K562 (cell line): ENCODE results near the gene IL1B. TPM values are rescaled to one million over a fixed set of nuclear protein-coding genes. Genes with fewer than 3 reads are reported as not detected.
A peak's percentile ranks its signal among the peaks of the same experiment; 100 is the strongest.

ENCODE experiments used
- ADNP ChIP-seq: fragments of 200-800 bp; sonication (Bioruptor generic); IDR thresholded peaks from 2 replicates; pipeline ENCODE4 v1.6.1; 2016; ENCODE audit warnings: missing genetic modification characterization, missing compliant biosample characterization
- CBX1 ChIP-seq: sonication (generic); IDR thresholded peaks from 2 replicates; pipeline ENCODE4 v1.6.1; 2016; ENCODE audit warnings: antibody characterized with exemption, low read depth, mild to moderate bottlenecking
- CBX3 ChIP-seq, 2 experiments: IDR thresholded peaks; 1 replicate in 1 of 2; 2 replicates in 1 of 2; pipeline ENCODE4 v1.6.1; 2012; ENCODE audit warnings: inconsistent platforms in 2 of 2, low read length in 2 of 2, borderline replicate concordance in 1 of 2, control low read depth in 1 of 2
- CXXC5 ChIP-seq: fragments of 250-450 bp; sonication (Bioruptor Pico); IDR thresholded peaks from 2 replicates; pipeline ENCODE4 v1.8.0; 2022; ENCODE audit warnings: inconsistent platforms, mild to moderate bottlenecking, moderate library complexity
- DEAF1 ChIP-seq: fragments of 450-650 bp; formaldehyde crosslinking; IDR thresholded peaks from 2 replicates; pipeline ENCODE4 v1.4.0; 2020; ENCODE audit warnings: mild to moderate bottlenecking, moderate library complexity
- GATAD2B ChIP-seq: fragments of 450-650 bp; IDR thresholded peaks from 2 replicates; pipeline ENCODE4 v1.6.1; 2017; ENCODE audit warnings: mild to moderate bottlenecking, borderline replicate concordance
- GTF2F1 ChIP-seq: IDR thresholded peaks from 2 replicates; pipeline ENCODE4 v1.6.1; 2011; ENCODE audit warnings: low read depth, low read length, improper control_type of control experiment
- HOXB6 ChIP-seq: fragments of 250-450 bp; sonication (Bioruptor Pico); IDR thresholded peaks from 2 replicates; pipeline ENCODE4 v1.5.1; 2022; ENCODE audit warnings: mild to moderate bottlenecking, borderline replicate concordance
- KDM1A ChIP-seq, 2 experiments: fragments of 450-650 bp; IDR thresholded peaks; 2 replicates each; pipeline ENCODE4 v1.6.1; 2016; ENCODE audit warnings: mild to moderate bottlenecking in 2 of 2
- NR1H2 ChIP-seq: sonication (generic); formaldehyde crosslinking; IDR thresholded peaks from 2 replicates; pipeline ENCODE4 v1.4.0; 2020; ENCODE audit warnings: mild to moderate bottlenecking, missing genetic modification reagents
- NR4A1 ChIP-seq, 2 experiments: fragments of 250-450 bp in 1 of 2; fragments of 450-650 bp in 1 of 2; sonication (Bioruptor Pico) in 1 of 2; IDR thresholded peaks; 2 replicates each; pipeline versions ENCODE4 v1.4.0 to v1.6.1; 2016 to 2020; ENCODE audit warnings: mild to moderate bottlenecking in 2 of 2, missing compliant biosample characterization in 1 of 2, missing genetic modification characterization in 1 of 2, moderate library complexity in 1 of 2
- SMC3 ChIP-seq: conservative IDR thresholded peaks from 2 replicates; pipeline ENCODE4 v1.6.1; 2011; ENCODE audit warnings: low read depth, low read length, improper control_type of control experiment; ENCODE audit not compliant: insufficient read depth
- TAF7 ChIP-seq: fragments of 450-650 bp; IDR thresholded peaks from 2 replicates; pipeline ENCODE4 v1.6.1; 2016; ENCODE audit warnings: missing genetic modification characterization, missing compliant biosample characterization
- TBP ChIP-seq: optimal IDR thresholded peaks from 2 replicates; pipeline ENCODE3; 2011; ENCODE audit warnings: low read depth, low read length, improper control_type of control experiment
- TEAD1 ChIP-seq, 2 experiments: fragments of 450-650 bp in 1 of 2; sonication (generic) in 1 of 2; formaldehyde crosslinking; IDR thresholded peaks; 2 replicates each; pipeline versions ENCODE4 v1.4.0 to v1.8.0; 2020 to 2022; ENCODE audit warnings: mild to moderate bottlenecking in 2 of 2, missing genetic modification reagents in 1 of 2
- UBTF ChIP-seq, 2 experiments: IDR thresholded peaks; 2 replicates each; pipeline ENCODE4 v1.6.1; 2012; ENCODE audit warnings: improper control_type of control experiment in 2 of 2, low read depth in 2 of 2, low read length in 2 of 2, borderline replicate concordance in 1 of 2
- XRCC5 ChIP-seq: fragments of 200-400 bp; formaldehyde crosslinking; IDR thresholded peaks from 2 replicates; pipeline ENCODE4 v1.6.1; 2017; ENCODE audit warnings: low read depth, mild to moderate bottlenecking, low read length
- ZFP36 ChIP-seq: fragments of 150-350 bp; IDR thresholded peaks from 2 replicates; pipeline ENCODE4 v1.6.1; 2018; ENCODE audit warnings: low read length, low read depth; ENCODE audit not compliant: partially characterized antibody
- ZNF134 ChIP-seq: fragments of 250-450 bp; sonication (Bioruptor Pico); conservative IDR thresholded peaks from 2 replicates; pipeline ENCODE4 v1.4.0; 2020
- ZNF354B ChIP-seq: fragments of 250-450 bp; sonication (Bioruptor Pico); IDR thresholded peaks from 2 replicates; pipeline ENCODE4 v1.4.0; 2020
- ZNF507 ChIP-seq: conservative IDR thresholded peaks from 2 replicates; pipeline ENCODE4 v1.6.1; 2017; ENCODE audit warnings: missing genetic modification characterization, missing compliant biosample characterization
- ZNF77 ChIP-seq: fragments of 250-450 bp; sonication (Bioruptor Pico); IDR thresholded peaks from 2 replicates; pipeline ENCODE4 v1.5.0; 2020
- polyA plus RNA-seq, 8 experiments: library from polyadenylated mRNA; depleted of rRNA in 4 of 8; stranded (reverse) in 5 of 8; unstranded in 3 of 8; fragments of >200 nt; fragmentation: Nextera tagmentation in 2 of 8; fragmentation: Illumina TruSeq in 1 of 8; extraction: Ambion mirVana in 2 of 8; extraction: Trizol in 1 of 8; gene quantifications; 2 replicates each; pipeline versions ENCODE4 v1.2.1 to v1.2.3, GENCODE V29; 2011 to 2014; ENCODE audit warnings: inconsistent platforms in 1 of 8, missing spikeins in 1 of 8
- total RNA-seq, 7 experiments: library from RNA; depleted of rRNA in 6 of 7; stranded (reverse); fragments of >200 nt in 6 of 7; fragmentation: Illumina TruSeq in 2 of 7; extraction: Trizol in 2 of 7; gene quantifications; 2 replicates each; pipeline versions ENCODE4 v1.2.1 to v1.2.3, GENCODE V29; 2011 to 2021; ENCODE audit warnings: low replicate concordance in 1 of 7
- TF ChIP-seq, protein P1 (sequence below): sonication (generic); IDR thresholded peaks from 2 replicates; pipeline ENCODE4 v1.6.1; 2016

The IL1B gene
- total and polyA plus RNA-seq, 9 of the 15 experiments (the other 6 are each of a cell fraction or from before 2014, with no cell fraction given): 0.29 TPM; not detected in 8

DNA sequence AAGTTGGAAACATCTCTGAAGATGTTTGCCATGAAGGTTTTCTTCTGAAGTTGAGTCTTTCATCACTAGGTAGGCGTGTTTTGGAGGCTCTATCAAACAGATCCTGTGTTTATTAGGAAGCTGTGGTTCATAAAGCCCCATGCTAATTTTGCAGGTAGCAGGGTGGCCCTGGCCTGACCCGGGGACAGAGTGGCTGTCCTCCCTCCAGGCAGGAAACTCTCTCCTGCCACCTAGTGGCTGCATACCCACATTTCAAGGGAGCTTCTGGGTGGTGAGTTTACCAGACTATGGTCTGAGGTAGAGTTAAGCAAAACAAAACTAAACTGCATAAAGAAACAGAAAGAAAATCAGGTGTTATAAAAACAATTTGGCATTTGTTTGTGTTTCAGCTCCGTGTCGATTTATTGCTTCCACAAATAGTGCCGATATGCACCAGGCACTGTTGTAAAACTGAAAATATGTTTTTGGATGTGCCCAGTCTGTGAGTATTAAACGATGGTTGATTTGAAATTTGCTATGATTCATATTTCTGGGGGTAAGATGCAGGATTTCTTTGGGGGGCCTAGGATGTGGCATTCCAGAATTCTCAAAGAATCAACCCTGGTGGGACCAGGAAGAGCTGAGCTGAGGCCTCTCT is 48.4 kb upstream of the IL1B start (continued):
- TF ChIP-seq DEAF1 (CRISPR knock-in tag) (peak; percentile 93), SMC3 (peak; percentile 83), ZFP36 (no peak), GTF2F1 (no peak), TBP (no peak), GATAD2B (peak; percentile 16; the same call in 1 of the 2 replicates), KDM1A (IDR thresholded peaks at IDR 0.05) (0 out of 4 replicates have a peak, but pooled peaks of 1 of the 2 experiments have one; percentile 4), TEAD1 (CRISPR knock-in tag; IDR thresholded peaks at IDR 0.05) (peak in 1 of 2 experiments; percentile 71; a peak in 1 of 4 replicates), ZNF134 (peak; percentile 67), CBX3 (IDR thresholded peaks at IDR 0.05; ENCODE audit: borderline replicate concordance in 1 of 2, low read length in 2 of 2) (peak in 1 of 2 experiments; percentile 43; a peak in 1 of 3 replicates), ZNF354B (CRISPR knock-in tag) (no peak), UBTF (IDR thresholded peaks at IDR 0.05; ENCODE audit: borderline replicate concordance in 1 of 2, low read depth in 2 of 2, low read length in 2 of 2) (no peak), ZNF507 (tag) (no peak), TAF7 (tag) (no peak), ZNF77 (no peak), XRCC5 (0 out of 2 replicates have a peak, but pooled peaks have one; percentile 36), CBX1 (peak; percentile 92), ADNP (peak; percentile 26; the same call in 1 of the 2 replicates), NR1H2 (no peak), CXXC5 (0 out of 2 replicates have a peak, but pooled peaks have one; percentile 10), NR4A1 (CRISPR knock-in tag; IDR thresholded peaks at IDR 0.05) (no peak), NR4A1 (tag; IDR thresholded peaks at IDR 0.05) (0 out of 2 replicates have a peak, but pooled peaks have one; percentile 34), HOXB6 (no peak)
- TF ChIP-seq, protein P1, sequence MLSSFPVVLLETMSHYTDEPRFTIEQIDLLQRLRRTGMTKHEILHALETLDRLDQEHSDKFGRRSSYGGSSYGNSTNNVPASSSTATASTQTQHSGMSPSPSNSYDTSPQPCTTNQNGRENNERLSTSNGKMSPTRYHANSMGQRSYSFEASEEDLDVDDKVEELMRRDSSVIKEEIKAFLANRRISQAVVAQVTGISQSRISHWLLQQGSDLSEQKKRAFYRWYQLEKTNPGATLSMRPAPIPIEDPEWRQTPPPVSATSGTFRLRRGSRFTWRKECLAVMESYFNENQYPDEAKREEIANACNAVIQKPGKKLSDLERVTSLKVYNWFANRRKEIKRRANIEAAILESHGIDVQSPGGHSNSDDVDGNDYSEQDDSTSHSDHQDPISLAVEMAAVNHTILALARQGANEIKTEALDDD: 0 out of 2 replicates have a peak, but pooled peaks have one; percentile 16
